Medulla oblongata (tissue), 1 donor: ENCODE measurements around the gene DCST2.

Experiments
- DNase-seq: peaks from one replicate; pipeline ENCODE4 v3.0.0-alpha.2; 2015; ENCODE audit errors: extremely low spot score

The DCST2 gene

DNA sequence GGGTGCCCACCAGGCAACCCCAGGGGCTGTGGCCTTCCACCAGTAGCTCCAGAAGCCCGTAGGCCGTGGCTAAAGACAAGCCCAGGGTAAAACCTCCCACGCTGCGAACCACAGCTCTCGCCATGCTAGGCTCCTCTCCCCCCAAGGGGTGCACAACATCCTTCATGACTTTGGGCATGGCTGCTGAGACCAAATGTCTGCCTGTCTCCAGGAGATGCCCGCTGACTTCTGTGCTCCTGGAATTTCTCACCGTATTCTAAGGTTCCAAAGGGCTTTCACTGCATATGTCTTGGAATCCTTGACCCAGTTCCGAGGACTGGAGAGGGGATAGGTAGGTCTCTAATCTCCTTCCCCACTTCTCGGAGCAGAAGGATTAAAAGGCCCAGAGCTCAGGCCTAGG lies at the start of gene DCST2, which contains the start of gene DCST1:
Gene DCST2 (minus strand): TSS at position 258 of the 400 bp plus-strand sequence. CDS start 80 bp downstream, at position 178.
Gene DCST1 (plus strand): TSS at position 301 of the 400 bp plus-strand sequence. CDS start 213 bp downstream, outside the sequence.
- DNase-seq: no peak

DNA sequence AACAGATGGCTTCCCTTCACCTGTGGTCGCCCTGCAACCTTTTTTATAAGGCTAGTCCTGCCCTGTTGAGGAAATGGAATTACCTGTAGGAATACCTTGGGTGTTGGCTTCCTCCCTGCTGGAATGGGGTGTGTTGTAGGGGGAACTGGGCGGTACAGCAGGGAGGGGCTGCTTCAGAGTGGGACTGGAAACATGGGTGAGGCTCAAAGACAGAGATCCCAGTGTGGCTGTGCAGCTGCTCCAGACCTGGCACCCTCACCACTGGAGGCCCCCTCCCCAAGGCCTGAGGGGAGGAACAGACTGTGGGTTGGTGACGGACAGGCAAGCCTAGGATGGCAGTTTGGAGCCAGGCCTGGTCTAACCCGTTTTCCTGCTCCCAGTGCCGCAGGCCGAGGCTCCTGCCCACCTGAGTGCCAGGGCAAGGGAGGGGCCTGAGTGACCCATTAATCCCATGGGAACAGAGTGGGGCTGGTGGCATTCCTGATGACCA lies 49.5 kb upstream of the DCST2 start:
- no peak for DNase-seq

DNA sequence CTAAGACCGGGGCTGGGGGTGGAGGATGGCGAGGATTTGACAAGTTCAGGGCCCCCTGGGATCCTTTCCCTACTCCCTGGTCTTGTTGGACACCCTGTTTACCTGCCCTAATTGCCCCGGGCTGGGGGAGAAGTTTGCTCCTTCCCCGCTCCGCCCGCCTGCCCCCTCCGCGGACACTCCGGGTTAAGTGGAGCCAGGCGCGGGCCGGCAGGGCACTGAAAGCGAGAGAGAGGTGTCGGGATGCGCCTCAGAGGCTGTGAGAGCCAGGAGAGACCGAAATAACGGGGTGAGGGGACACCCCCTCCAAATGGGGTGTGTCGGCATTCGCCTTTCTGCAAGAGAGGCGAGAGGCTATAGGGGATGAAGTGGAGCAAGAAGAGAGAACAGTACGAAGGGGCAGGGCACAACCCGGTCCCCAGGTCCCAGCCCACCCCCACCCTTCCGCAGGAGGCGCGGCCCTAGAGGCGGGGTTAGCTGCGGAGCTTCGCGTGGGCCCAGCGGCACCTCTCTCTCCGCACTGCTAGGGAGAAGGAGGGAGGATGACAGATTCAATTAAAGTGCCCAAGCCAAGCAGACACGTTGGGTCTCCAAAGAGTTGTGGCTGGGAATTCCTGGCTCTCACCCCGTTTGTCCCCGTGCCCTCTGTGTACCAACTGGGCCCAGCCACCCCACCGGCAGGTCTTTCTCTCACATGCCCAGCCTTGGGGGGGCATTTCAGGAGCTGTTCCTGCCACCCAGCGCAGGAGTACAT lies 48.9 kb upstream of the DCST2 start:
- DNase-seq: no peak

DNA sequence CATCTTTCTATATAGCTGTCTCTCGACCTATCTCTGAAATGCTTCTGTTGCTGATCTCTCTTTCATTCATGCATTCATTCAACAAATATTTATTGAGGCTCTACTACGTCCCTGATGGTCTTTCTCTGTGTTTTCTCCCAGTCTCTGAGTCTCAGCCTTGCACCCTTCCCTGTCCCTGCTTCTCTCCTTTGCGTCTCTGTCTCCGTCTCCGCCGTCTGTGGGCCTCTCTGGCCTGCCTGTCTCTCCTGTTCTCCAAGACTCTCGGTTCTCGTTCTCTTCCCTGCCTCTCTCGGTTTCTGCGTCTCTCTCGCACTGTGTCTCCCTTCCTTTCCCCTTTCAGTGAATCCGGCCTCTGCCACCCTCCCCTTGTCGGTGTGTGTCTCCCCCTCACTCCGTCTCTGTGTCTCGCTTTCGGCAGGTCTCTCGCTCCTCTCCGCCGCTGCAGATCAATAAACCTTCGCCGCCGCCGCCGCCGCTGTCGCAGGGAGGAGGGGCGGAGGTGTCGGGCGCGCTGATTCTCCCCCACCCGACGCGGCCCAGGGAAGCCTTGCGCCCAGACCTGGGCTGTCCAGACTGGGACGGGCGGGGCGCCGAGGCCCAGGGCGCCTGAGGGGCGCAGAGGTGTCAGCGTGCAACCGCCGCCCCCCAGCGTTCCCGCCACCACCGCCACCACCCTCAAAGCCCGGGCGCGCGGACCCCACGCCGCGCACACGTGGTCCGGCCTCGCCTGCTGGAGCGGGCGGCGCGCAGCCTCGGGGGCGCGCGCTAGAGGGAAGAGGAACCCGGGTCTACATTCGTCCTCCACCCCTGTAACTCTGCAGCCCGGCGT lies 48.1 kb upstream of the DCST2 start:
- DNase-seq: no peak

DNA sequence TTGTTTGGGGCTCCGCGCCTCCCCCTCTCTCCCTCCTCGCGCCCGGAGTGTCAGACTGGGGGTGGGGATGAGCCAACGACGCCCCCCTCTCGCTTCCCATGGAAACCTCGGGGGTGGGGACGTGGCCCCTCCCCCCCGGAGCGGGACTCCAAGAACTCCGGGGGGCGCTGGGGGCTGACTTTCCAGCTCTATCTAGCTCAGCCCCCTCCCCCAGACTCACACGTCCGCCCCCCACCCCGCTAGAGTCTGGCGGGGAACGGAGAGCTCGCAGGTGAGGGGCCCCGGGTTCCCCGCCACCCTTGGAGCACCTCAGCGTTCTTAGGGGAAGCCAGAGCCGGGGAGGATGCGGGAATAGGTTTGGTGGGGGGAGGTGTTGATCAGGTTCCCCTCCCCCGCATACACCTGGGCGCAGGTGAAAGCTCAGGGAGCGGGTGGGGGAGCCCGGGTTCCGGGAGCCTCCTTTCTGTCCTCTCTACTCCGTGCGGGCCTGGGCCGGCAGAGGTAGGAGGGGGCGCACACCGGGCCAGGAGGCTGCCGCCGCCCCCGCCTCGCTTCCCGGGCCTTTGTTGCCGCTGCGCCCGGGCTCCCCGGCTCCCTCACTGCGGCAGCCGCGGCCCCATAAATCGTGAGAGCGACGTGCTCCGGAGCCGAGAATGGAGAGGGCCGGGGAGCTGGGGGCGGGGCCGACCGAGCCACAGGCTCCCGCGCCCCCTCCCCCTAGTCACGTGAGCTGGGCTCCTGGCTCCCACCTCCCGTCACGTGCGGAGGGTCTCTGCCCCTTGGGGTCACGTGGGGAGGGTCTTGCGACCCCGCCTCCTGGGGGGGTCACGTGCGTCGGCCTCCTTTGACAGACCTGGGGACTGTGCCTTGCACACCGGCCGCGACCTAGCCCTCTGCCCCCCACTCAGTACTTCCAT lies 47.0 kb upstream of the DCST2 start:
- no peak for DNase-seq

- no peak for DNase-seq
Measured at GRCh38 chr1:155079487-155080311, 46.1 kb upstream of the DCST2 start.

GRCh38 chr1:155079210-155079486 lies 45.6 kb upstream of the DCST2 start:
- no peak for DNase-seq

DNA sequence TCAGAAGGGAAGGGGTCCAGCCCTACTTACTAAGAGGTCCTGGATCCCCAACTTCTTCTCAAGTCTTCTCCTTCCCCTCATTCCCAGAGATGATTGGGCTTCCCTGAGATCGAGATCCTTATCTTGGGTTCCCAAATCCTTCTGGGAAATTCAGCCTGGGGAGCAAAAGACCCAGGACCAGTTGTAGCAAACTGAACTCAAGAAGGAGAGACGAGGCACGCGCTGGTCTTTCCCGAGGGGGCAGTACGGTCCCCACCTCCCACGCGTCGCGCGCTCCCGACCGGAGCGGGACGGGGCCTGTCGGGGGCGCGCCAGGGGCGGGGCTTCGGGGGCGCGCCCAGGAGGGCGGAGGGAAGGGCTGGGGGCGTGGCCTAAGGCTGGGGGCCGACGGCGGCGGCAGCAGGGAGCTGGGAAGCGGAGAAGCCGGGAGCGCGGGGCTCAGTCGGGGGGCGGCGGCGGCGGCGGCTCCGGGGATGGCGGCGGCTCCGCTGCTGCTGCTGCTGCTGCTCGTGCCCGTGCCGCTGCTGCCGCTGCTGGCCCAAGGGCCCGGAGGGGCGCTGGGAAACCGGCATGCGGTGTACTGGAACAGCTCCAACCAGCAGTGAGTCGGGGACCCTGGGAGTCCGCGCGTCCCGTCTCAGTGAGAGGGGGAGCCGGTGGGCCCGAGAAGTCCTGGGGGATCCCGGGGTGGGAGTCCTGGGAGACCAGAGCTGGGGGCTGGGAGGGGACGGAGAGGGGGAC lies 45.1 kb upstream of the DCST2 start, which contains the start of gene EFNA3:
Gene EFNA3 (plus strand): TSS at position 369 of the 741 bp plus-strand sequence. CDS start 105 bp downstream, at position 474.
- peak; percentile 68 for DNase-seq

GRCh38 chr1:155077758-155078445 lies 44.3 kb upstream of the DCST2 start:
- DNase-seq: no peak

DNA sequence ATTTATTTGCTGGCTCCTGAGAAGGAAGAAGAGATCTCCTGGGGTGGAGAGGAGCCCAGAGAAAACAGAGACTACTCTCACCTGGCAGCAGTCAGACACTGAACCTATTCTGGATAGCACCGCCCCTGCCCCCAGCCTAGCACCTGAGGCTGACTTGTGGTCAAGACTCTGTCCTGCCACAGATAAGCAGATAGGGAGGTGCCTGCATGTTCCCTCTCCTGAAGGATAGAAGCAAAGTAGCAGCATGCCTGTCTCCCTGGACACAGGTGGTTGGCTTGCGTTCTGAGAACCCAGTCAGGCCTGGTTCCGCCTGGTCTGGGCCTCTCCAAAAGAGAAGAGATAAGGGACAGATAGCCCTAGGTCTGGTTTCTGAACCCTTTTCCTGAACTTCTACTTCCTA lies 43.8 kb upstream of the DCST2 start:
- no peak for DNase-seq

GRCh38 chr1:155076371-155076770 lies 42.8 kb upstream of the DCST2 start:
- DNase-seq: no peak

GRCh38 chr1:155075535-155075934 lies 42.0 kb upstream of the DCST2 start:
- DNase-seq: no peak

DNA sequence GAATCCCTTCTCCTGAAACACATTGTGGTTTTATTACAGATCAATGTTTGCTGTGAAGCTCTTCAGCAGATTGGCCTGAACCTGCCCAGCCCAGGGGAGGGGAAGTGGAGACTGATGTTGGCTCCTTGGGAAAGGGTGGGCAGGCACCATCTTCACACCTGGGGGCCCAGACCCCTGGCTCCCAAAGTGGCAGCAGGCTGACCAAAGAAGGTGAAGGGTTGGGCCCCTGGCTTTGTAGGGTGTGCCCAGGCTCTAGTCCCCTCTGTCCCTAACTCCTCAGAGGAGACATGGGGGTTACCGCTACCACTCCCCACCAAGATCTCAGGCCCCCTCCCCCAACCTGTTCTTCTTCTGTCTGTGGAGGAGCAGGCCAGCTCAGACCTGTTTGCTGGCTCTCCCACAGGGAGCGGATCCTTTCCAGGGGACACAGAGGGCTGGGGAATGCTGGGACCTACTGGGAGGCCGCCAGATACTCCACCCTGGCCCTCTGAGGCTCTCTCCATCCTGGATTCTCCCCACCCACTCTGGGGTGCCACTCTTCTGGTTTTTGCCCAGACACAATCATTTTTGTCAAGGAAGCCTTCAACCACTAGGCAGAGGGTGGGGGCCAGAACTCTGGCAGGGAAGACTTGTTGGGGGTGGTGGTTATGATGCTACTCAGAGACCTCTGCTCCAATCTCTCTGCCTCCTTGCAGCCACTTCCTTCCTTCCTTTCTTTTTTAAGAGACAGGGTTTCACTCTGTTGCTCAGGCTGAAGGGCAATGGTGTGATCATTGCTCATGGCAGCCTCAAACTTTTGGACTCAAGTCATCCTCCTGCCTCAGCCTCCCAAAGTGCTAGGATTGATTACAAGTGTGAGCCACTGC lies 40.0 kb upstream of the DCST2 start:
- DNase-seq: no peak

GRCh38 chr1:155072531-155073289 lies 39.1 kb upstream of the DCST2 start:
- DNase-seq: no peak

DNA sequence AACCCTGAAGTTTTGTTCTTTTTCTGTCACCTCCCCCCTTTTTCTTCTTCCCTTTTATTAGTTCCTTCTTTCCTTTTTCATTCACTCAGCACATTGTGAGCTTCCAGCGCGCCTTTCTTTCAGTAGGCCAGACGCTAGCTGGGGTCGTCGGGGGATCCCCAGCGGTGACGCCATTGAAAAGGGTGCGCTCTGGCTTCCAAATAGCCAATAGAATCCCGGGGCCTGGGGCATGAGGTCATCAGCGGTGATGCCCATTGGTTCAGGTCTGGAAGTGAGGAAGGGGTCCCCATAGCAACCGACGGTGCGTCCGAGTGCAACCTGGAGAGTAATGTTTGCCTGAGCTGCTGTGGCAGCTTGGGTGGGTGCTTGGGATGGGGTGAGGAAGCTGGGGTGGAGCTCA lies 38.1 kb upstream of the DCST2 start:
- DNase-seq: no peak

DNA sequence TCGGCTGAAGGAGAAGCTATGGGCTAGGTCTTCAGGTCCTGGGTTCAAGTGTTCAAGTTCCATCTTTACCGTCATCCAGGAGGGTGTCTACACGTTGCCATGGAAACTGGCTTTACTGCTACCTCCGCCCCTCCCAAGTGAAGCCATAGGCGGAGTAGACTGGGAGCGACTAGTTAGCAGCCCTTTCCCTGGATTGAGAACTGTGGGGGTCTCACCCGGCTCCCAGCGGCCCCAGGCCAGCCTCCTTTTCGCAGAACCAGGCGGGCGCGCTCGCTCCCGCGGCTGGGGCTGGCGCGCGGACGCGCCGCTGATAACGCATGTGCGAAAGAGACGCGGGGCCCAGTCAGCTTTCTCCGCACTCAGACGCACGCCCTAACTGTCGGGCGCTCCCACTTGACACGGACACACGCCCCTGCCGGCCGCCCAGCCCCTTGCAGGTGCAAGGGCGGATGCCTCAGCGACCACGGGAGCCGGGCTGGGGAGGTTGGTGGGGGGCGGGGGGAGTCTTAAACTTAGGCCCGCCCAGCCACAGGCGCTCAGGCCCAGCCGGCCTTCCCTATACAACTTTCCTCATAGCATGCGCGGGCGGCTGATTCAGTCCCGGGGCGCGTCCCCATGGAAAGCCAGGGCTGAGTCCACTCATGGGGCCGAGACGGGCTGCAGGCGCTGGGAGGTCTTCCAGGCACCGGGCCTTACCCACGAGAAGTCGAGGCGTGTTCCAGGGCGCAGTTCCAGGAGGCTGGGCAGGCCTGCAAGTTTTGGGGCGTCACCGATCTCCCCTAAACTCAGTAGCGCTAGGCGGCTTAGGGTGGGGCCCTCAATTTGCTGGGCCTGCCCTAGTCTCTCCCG lies 37.4 kb upstream of the DCST2 start:
- no peak for DNase-seq

DNA sequence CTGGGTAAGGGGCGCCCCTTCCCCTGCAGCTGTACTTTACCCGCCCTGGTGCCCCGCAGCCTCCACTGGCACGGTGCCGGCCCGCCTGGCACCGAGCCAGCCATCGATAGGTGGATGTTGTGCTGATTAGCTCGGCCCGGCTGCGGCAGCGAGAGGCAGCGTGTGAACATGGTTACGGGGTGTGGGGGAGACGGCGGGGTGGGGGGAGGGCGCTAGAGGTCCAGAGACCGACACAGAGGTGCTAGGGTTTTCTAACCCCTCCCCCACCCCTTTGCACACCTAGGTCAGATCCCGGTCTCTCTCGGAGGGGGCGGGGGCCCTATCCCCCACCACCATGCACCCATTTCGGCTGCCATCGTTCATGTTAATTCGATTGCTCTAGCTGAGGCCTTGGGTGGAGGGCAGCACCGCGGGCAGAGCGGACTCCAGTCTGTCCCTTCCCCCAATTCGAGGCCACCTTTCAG lies 36.6 kb upstream of the DCST2 start:
- no peak for DNase-seq
